GM08714 (cell line): ENCODE measurements around the gene MLLT6.

Experiments used
- H3K4me3 ChIP-seq: fragments of 200-500 bp; sonication (Bioruptor generic); 2 replicates; pipeline ENCODE4 v1.5.1; 2014; ENCODE audit warnings: mild to moderate bottlenecking, low read length, inconsistent platforms
- ZNF274 ChIP-seq: IDR thresholded peaks from 2 replicates; pipeline ENCODE4 v1.6.1; 2012; ENCODE audit warnings: mild to moderate bottlenecking, low read depth, low read length

The MLLT6 gene

GRCh38 chr17:38746004-38746848 is 41.2 kb downstream of the MLLT6 start:
- TF ChIP-seq ZNF274: no peak
- peak overlapping the region; percentile 70 for H3K4me3 ChIP-seq

GRCh38 chr17:38746849-38747462 is 41.9 kb downstream of the MLLT6 start:
- peak overlapping the region; percentile 70 for H3K4me3 ChIP-seq
- no peak for TF ChIP-seq ZNF274

GRCh38 chr17:38747463-38748148 is 42.5 kb downstream of the MLLT6 start:
- peak overlapping the region; percentile 70 for H3K4me3 ChIP-seq
- no peak for TF ChIP-seq ZNF274

- no peak for TF ChIP-seq ZNF274
- H3K4me3 ChIP-seq: peak within 1 kb of the TSS; percentile 82
These were observed 43.2 kb downstream of the MLLT6 start, which contains the start of gene PCGF2 for GRCh38 chr17:38748149-38748891. TSS of gene PCGF2 (minus strand) at chr17:38748336. CDS start at chr17:38740402, 7,934 bp downstream.

GRCh38 chr17:38748892-38749222 is 43.8 kb downstream of the MLLT6 start:
- peak overlapping the region; percentile 82 for H3K4me3 ChIP-seq
- TF ChIP-seq ZNF274: no peak

- peak overlapping the region; percentile 82 for H3K4me3 ChIP-seq
- no peak for TF ChIP-seq ZNF274
These were observed 44.4 kb downstream of the MLLT6 start for GRCh38 chr17:38749223-38750043.

GRCh38 chr17:38750044-38750311 is 44.9 kb downstream of the MLLT6 start:
- TF ChIP-seq ZNF274: no peak
- peak overlapping the region; percentile 82; the same call in 1 of the 2 replicates for H3K4me3 ChIP-seq

GRCh38 chr17:38750312-38751121 is 45.4 kb downstream of the MLLT6 start:
- no peak for TF ChIP-seq ZNF274
- peak overlapping the region; percentile 82 for H3K4me3 ChIP-seq

GRCh38 chr17:38751144-38751807 is 46.2 kb downstream of the MLLT6 start:
- TF ChIP-seq ZNF274: no peak
- H3K4me3 ChIP-seq: peak overlapping the region; percentile 82

GRCh38 chr17:38751808-38752307 is 46.8 kb downstream of the MLLT6 start:
- H3K4me3 ChIP-seq: peak overlapping the region; percentile 82
- TF ChIP-seq ZNF274: no peak

- TF ChIP-seq ZNF274: no peak
- peak within 1 kb of the TSS; percentile 83 for H3K4me3 ChIP-seq
These were observed 47.4 kb downstream of the MLLT6 start, which contains the start of gene PSMB3 for GRCh38 chr17:38752308-38753070. TSS of gene PSMB3 (plus strand) at chr17:38752741. CDS start at chr17:38752827, 86 bp downstream.
